HepG2 (cell line): ENCODE results near the gene SLC38A3. TPM values are rescaled to one million over a fixed set of nuclear protein-coding genes. Genes with fewer than 3 reads are reported as not detected.

Source experiments
- FOSL1 ChIP-seq: sonication (generic); formaldehyde crosslinking; IDR thresholded peaks from 2 replicates; pipeline ENCODE4 v1.9.0; 2021; ENCODE audit warnings: missing genetic modification reagents, borderline replicate concordance
- KDM4B ChIP-seq: sonication (generic); formaldehyde crosslinking; IDR thresholded peaks from 2 replicates; pipeline ENCODE4 v1.4.0; 2020; ENCODE audit warnings: missing genetic modification reagents
- MED8 ChIP-seq: sonication (generic); formaldehyde crosslinking; IDR thresholded peaks from 2 replicates; pipeline ENCODE4 v1.8.1; 2023; ENCODE audit warnings: mild to moderate bottlenecking, missing genetic modification reagents; ENCODE audit not compliant: insufficient replicate concordance
- NFAT5 ChIP-seq: sonication (generic); formaldehyde crosslinking; IDR thresholded peaks from 2 replicates; pipeline ENCODE4 v1.4.0; 2020; ENCODE audit warnings: missing genetic modification reagents
- SALL1 ChIP-seq: sonication (generic); formaldehyde crosslinking; IDR thresholded peaks from 2 replicates; pipeline ENCODE4 v1.8.0; 2022; ENCODE audit warnings: mild to moderate bottlenecking, missing genetic modification reagents
- SMAD1 ChIP-seq: sonication (generic); formaldehyde crosslinking; IDR thresholded peaks from 2 replicates; pipeline ENCODE4 v1.4.0; 2020; ENCODE audit warnings: missing genetic modification reagents, low read depth, mild to moderate bottlenecking, borderline replicate concordance
- SOX6 ChIP-seq, 2 experiments: fragments of 450-650 bp in 1 of 2; sonication (generic) in 1 of 2; formaldehyde crosslinking in 1 of 2; IDR thresholded peaks; 2 replicates each; pipeline versions ENCODE4 v1.4.0 to v1.6.1; 2017 to 2020; ENCODE audit warnings: antibody characterized with exemption in 1 of 2, mild to moderate bottlenecking in 1 of 2, missing genetic modification reagents in 1 of 2
- SP1 ChIP-seq, 2 experiments: fragments of 450-650 bp in 1 of 2; sonication (generic) in 1 of 2; formaldehyde crosslinking in 1 of 2; IDR thresholded peaks; 2 replicates each; pipeline versions ENCODE4 v1.4.0 to v1.6.1; 2016 to 2020; ENCODE audit warnings: missing genetic modification reagents in 1 of 2
- SSRP1 ChIP-seq: IDR thresholded peaks from 2 replicates; pipeline ENCODE4 v1.6.1; 2016; ENCODE audit warnings: control low read depth
- TBX3 ChIP-seq: fragments of 450-650 bp; IDR thresholded peaks from 2 replicates; pipeline ENCODE4 v1.6.1; 2017; ENCODE audit warnings: antibody characterized with exemption, mild to moderate bottlenecking, inconsistent platforms, borderline replicate concordance
- TRAFD1 ChIP-seq: sonication (generic); formaldehyde crosslinking; IDR thresholded peaks from 2 replicates; pipeline ENCODE4 v1.5.1; 2020; ENCODE audit warnings: missing genetic modification reagents, mild to moderate bottlenecking, borderline replicate concordance
- XRCC5 ChIP-seq: fragments of 200-400 bp; formaldehyde crosslinking; optimal IDR thresholded peaks from 2 replicates; pipeline ENCODE3; 2017; ENCODE audit warnings: mild to moderate bottlenecking, low read length
- ZNF224 ChIP-seq: sonication (generic); formaldehyde crosslinking; IDR thresholded peaks from 2 replicates; pipeline ENCODE4 v1.5.0; 2020; ENCODE audit warnings: mild to moderate bottlenecking, missing genetic modification reagents
- ZNF264 ChIP-seq: sonication (generic); formaldehyde crosslinking; IDR thresholded peaks from 2 replicates; pipeline ENCODE4 v1.4.0; 2020; ENCODE audit warnings: missing genetic modification reagents
- ZNF329 ChIP-seq: sonication (generic); formaldehyde crosslinking; IDR thresholded peaks from 2 replicates; pipeline ENCODE4 v1.9.0; 2021; ENCODE audit warnings: low read depth, mild to moderate bottlenecking, missing genetic modification reagents
- ZNF44 ChIP-seq: sonication (generic); formaldehyde crosslinking; IDR thresholded peaks from 2 replicates; pipeline ENCODE4 v1.5.1; 2020; ENCODE audit warnings: mild to moderate bottlenecking, missing genetic modification reagents
- ZNF501 ChIP-seq: sonication (generic); formaldehyde crosslinking; IDR thresholded peaks from 2 replicates; pipeline ENCODE4 v1.5.1; 2020; ENCODE audit warnings: mild to moderate bottlenecking, moderate library complexity, missing genetic modification reagents
- ZNF503 ChIP-seq: sonication (generic); formaldehyde crosslinking; IDR thresholded peaks from 2 replicates; pipeline ENCODE4 v1.4.0; 2020; ENCODE audit warnings: missing genetic modification reagents
- ZNF549 ChIP-seq: sonication (generic); formaldehyde crosslinking; IDR thresholded peaks from 2 replicates; pipeline ENCODE4 v1.5.0; 2020; ENCODE audit warnings: missing genetic modification reagents
- polyA plus RNA-seq, 8 experiments: library from polyadenylated mRNA; depleted of rRNA in 3 of 8; stranded (reverse) in 7 of 8; unstranded in 1 of 8; fragments of >200 nt; fragmentation: Illumina TruSeq in 4 of 8; extraction: Trizol in 4 of 8; gene quantifications; 2 replicates each; pipeline versions ENCODE4 v1.2.1 to v1.2.3, GENCODE V29; 2011 to 2016; ENCODE audit warnings: low read depth in 4 of 8, missing spikeins in 1 of 8, mixed read lengths in 1 of 8; ENCODE audit not compliant: insufficient read depth in 1 of 8
- total RNA-seq, 5 experiments: library from RNA; depleted of rRNA; stranded (reverse); fragments of >200 nt; fragmentation: Illumina TruSeq; extraction: Trizol; gene quantifications; 2 replicates each; pipeline ENCODE4 v1.2.3, GENCODE V29; 2016; ENCODE audit warnings: low read depth in 1 of 5

The SLC38A3 gene
- total and polyA plus RNA-seq, 2 of the 13 experiments (the other 11 are each of a cell fraction or from before 2014, with no cell fraction given): 29.8 to 164 TPM

GRCh38 chr3:50196253-50196801 lies 8.7 kb upstream of the SLC38A3 start (continued):
- TF ChIP-seq ZNF224 (CRISPR knock-in tag): peak; percentile 87; the same call in 1 of the 2 replicates
- peak; percentile 13 for TF ChIP-seq SALL1 (CRISPR knock-in tag)
- no peak for TF ChIP-seq ZNF549 (CRISPR knock-in tag)
- TF ChIP-seq TRAFD1 (CRISPR knock-in tag): no peak
- no peak for TF ChIP-seq ZNF264 (CRISPR knock-in tag)
- no peak for TF ChIP-seq MED8 (CRISPR knock-in tag)
- TF ChIP-seq SOX6 (IDR thresholded peaks at IDR 0.05): no peak
- TF ChIP-seq SOX6 (CRISPR knock-in tag; IDR thresholded peaks at IDR 0.05): no peak
- TF ChIP-seq ZNF329 (CRISPR knock-in tag): 0 out of 2 replicates have a peak, but pooled peaks have one; percentile 17
- peak; percentile 3 for TF ChIP-seq XRCC5
- TF ChIP-seq ZNF503 (CRISPR knock-in tag): no peak
- peak; percentile 68; the same call in 1 of the 2 replicates for TF ChIP-seq ZNF44 (CRISPR knock-in tag)
- TF ChIP-seq TBX3: no peak
- TF ChIP-seq SMAD1: 0 out of 2 replicates have a peak, but pooled peaks have one; percentile 20
- TF ChIP-seq ZNF501 (CRISPR knock-in tag): no peak; the same call in 1 of the 2 replicates
- no peak for TF ChIP-seq FOSL1
- peak; percentile 8; the same call in 1 of the 2 replicates for TF ChIP-seq KDM4B (CRISPR knock-in tag)
- TF ChIP-seq SSRP1 (CRISPR knock-in tag): no peak
- TF ChIP-seq SP1 (IDR thresholded peaks at IDR 0.05): no peak
- TF ChIP-seq SP1 (CRISPR knock-in tag; IDR thresholded peaks at IDR 0.05): no peak; the same call in 1 of the 2 replicates
- no peak for TF ChIP-seq NFAT5 (CRISPR knock-in tag)
